Loucy (cell line): ENCODE data around the gene BTNL8.

Source experiments
- H2AFZ ChIP-seq: fragments of 200-600 bp; sonication (generic); 2 replicates; pipeline ENCODE4 v1.6.0; 2016; ENCODE audit warnings: antibody characterized with exemption, mild to moderate bottlenecking, low read length, moderate library complexity
- H3F3A ChIP-seq: fragments of 200-600 bp; 2 replicates; pipeline ENCODE4 v1.6.0; 2016; ENCODE audit warnings: antibody characterized with exemption, low read depth, mild to moderate bottlenecking
- H3K27me3 ChIP-seq: fragments of 200-600 bp; sonication (generic); 2 replicates; pipeline ENCODE4 v1.6.1; 2014; ENCODE audit warnings: low read length, mild to moderate bottlenecking; ENCODE audit not compliant: insufficient read depth, poor library complexity, severe bottlenecking
- H3K36me3 ChIP-seq: fragments of 200-600 bp; sonication (generic); 2 replicates; pipeline ENCODE4 v1.6.1; 2016; ENCODE audit warnings: low read length; ENCODE audit not compliant: insufficient read depth
- H3K4me1 ChIP-seq: fragments of 200-600 bp; sonication (generic); 2 replicates; pipeline ENCODE4 v1.5.1; 2014; ENCODE audit warnings: low read length, mild to moderate bottlenecking; ENCODE audit not compliant: insufficient read depth, poor library complexity, severe bottlenecking
- H3K4me2 ChIP-seq: fragments of 200-600 bp; sonication (generic); 2 replicates; pipeline ENCODE4 v1.6.0; 2014; ENCODE audit warnings: antibody characterized with exemption, low read length, low read depth, mild to moderate bottlenecking; ENCODE audit not compliant: poor library complexity, severe bottlenecking
- H3K4me3 ChIP-seq: fragments of 200-600 bp; sonication (generic); 2 replicates; pipeline ENCODE4 v1.5.1; 2014; ENCODE audit warnings: low read length, mild to moderate bottlenecking, mixed read lengths; ENCODE audit not compliant: poor library complexity, severe bottlenecking
- H3K79me2 ChIP-seq: fragments of 200-600 bp; sonication (generic); 2 replicates; pipeline ENCODE4 v1.6.1; 2014; ENCODE audit warnings: low read length; ENCODE audit not compliant: insufficient read depth
- H3K9ac ChIP-seq: fragments of 200-600 bp; sonication (generic); 2 replicates; pipeline ENCODE4 v1.6.0; 2014; ENCODE audit warnings: mild to moderate bottlenecking, low read depth, low read length, moderate library complexity; ENCODE audit not compliant: poor library complexity, severe bottlenecking
- H3K9me2 ChIP-seq: fragments of 200-600 bp; sonication (generic); replicated peaks from 2 replicates; pipeline ENCODE4 v1.6.1; 2016; ENCODE audit warnings: low read depth, low read length, mixed read lengths
- H3K9me3 ChIP-seq: fragments of 200-600 bp; sonication (generic); 2 replicates; pipeline ENCODE4 v1.6.1; 2014; ENCODE audit warnings: mild to moderate bottlenecking, antibody characterized with exemption, low read length, low read depth; ENCODE audit not compliant: insufficient read depth
- H4K20me1 ChIP-seq: fragments of 200-600 bp; sonication (generic); 2 replicates; pipeline ENCODE4 v1.6.0; 2014; ENCODE audit warnings: antibody characterized with exemption, low read length, mild to moderate bottlenecking; ENCODE audit not compliant: insufficient read depth, poor library complexity, severe bottlenecking
- EZH2phosphoT487 ChIP-seq: fragments of 200-600 bp; IDR thresholded peaks from 2 replicates; pipeline ENCODE4 v1.6.1; 2018; ENCODE audit warnings: antibody characterized with exemption, mild to moderate bottlenecking, moderate library complexity, borderline replicate concordance
- TF ChIP-seq, protein P1 (sequence below): fragments of 200-600 bp; sonication (generic); conservative IDR thresholded peaks from 2 replicates; pipeline ENCODE4 v1.5.1; 2014; ENCODE audit warnings: mild to moderate bottlenecking, antibody characterized with exemption, low read length

BTNL8 gene

GRCh38 chr5:180900178-180900577 lies 1.2 kb downstream of the BTNL8 start:
- Histone ChIP-seq H3K36me3 (no peaks in the 10 kb centered on the region), H3K79me2 (no peaks in the 10 kb centered on the region), H3K9me3 (no peaks in the 10 kb centered on the region), H3K4me1 (no peaks in the 10 kb centered on the region), H2AFZ (no peak overlapping the region), H3K9me2 (no peaks in the 10 kb centered on the region), H3K4me3 (no peak overlapping the region), H3K9ac (no peak overlapping the region), H4K20me1 (no peaks in the 10 kb centered on the region), H3K4me2 (no peak overlapping the region), H3F3A (no peaks in the 10 kb centered on the region), H3K27me3 (no peaks in the 10 kb centered on the region)
- TF ChIP-seq, protein P1, sequence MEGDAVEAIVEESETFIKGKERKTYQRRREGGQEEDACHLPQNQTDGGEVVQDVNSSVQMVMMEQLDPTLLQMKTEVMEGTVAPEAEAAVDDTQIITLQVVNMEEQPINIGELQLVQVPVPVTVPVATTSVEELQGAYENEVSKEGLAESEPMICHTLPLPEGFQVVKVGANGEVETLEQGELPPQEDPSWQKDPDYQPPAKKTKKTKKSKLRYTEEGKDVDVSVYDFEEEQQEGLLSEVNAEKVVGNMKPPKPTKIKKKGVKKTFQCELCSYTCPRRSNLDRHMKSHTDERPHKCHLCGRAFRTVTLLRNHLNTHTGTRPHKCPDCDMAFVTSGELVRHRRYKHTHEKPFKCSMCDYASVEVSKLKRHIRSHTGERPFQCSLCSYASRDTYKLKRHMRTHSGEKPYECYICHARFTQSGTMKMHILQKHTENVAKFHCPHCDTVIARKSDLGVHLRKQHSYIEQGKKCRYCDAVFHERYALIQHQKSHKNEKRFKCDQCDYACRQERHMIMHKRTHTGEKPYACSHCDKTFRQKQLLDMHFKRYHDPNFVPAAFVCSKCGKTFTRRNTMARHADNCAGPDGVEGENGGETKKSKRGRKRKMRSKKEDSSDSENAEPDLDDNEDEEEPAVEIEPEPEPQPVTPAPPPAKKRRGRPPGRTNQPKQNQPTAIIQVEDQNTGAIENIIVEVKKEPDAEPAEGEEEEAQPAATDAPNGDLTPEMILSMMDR: no peak
- no peak for TF ChIP-seq EZH2phosphoT487

GRCh38 chr5:180901319-180902009 lies 2.5 kb downstream of the BTNL8 start:
- Histone ChIP-seq H3K9me3 (no peaks in the 10 kb centered on the region), H3K4me3 (no peak overlapping the region), H2AFZ (no peak overlapping the region), H3K79me2 (no peaks in the 10 kb centered on the region), H3K9ac (no peak overlapping the region), H3K36me3 (no peaks in the 10 kb centered on the region), H3K4me1 (no peaks in the 10 kb centered on the region), H4K20me1 (no peaks in the 10 kb centered on the region), H3F3A (no peaks in the 10 kb centered on the region), H3K27me3 (no peaks in the 10 kb centered on the region), H3K4me2 (no peak overlapping the region), H3K9me2 (no peaks in the 10 kb centered on the region)
- no peak for TF ChIP-seq EZH2phosphoT487
- TF ChIP-seq, protein P1: no peak

- Histone ChIP-seq H3K79me2 (no peaks in the 10 kb centered on the region), H3F3A (no peaks in the 10 kb centered on the region), H3K9ac (no peak overlapping the region), H2AFZ (no peak overlapping the region), H3K4me1 (no peaks in the 10 kb centered on the region), H3K9me3 (no peaks in the 10 kb centered on the region), H4K20me1 (no peaks in the 10 kb centered on the region), H3K36me3 (no peaks in the 10 kb centered on the region), H3K4me2 (no peak overlapping the region), H3K4me3 (no peak overlapping the region), H3K27me3 (no peaks in the 10 kb centered on the region), H3K9me2 (no peaks in the 10 kb centered on the region)
- no peak for TF ChIP-seq EZH2phosphoT487
- TF ChIP-seq, protein P1: no peak
Observed at GRCh38 chr5:180908400-180908799, 9.4 kb downstream of the BTNL8 start.
